Hepatocyte (in vitro differentiated cells): ENCODE data around the gene AP2A2.

Source experiments
- CTCF ChIP-seq: fragments of 200-600 bp; sonication (generic); IDR thresholded peaks from 2 replicates; pipeline ENCODE4 v1.5.1; 2016; ENCODE audit warnings: antibody characterized with exemption, mild to moderate bottlenecking; ENCODE audit not compliant: poor library complexity
- EZH2 ChIP-seq: fragments of 200-600 bp; sonication (generic); IDR thresholded peaks from 2 replicates; pipeline ENCODE4 v1.6.1; 2016; ENCODE audit warnings: antibody characterized with exemption, mild to moderate bottlenecking, borderline replicate concordance

GRCh38 chr11:957212-957920, 31.7 kb downstream of the AP2A2 start:
- TF ChIP-seq CTCF, result no peak
- no peak for TF ChIP-seq EZH2
